Central memory CD4-positive, alpha-beta T cell (primary cell): ENCODE measurements around the gene RND3.

Experiments used
- DNase-seq: peaks from one replicate; pipeline ENCODE4 v3.0.0; 2022

The RND3 gene

GRCh38 chr2:150474326-150475074 is 13.0 kb downstream of the RND3 start:
- no peak for DNase-seq

GRCh38 chr2:150473767-150474166 is 13.7 kb downstream of the RND3 start:
- no peak for DNase-seq

- DNase-seq, result no peak
Observed at GRCh38 chr2:150472511-150472899, 15.0 kb downstream of the RND3 start.

GRCh38 chr2:150471813-150472510 is 15.5 kb downstream of the RND3 start:
- no peak for DNase-seq

GRCh38 chr2:150470435-150470834 is 17.0 kb downstream of the RND3 start:
- no peak for DNase-seq

- DNase-seq, result no peak
Observed at GRCh38 chr2:150469706-150470274, 17.7 kb downstream of the RND3 start.

- DNase-seq, result no peak
Observed at GRCh38 chr2:150468350-150468960, 19.0 kb downstream of the RND3 start.

GRCh38 chr2:150467621-150467963 is 19.9 kb downstream of the RND3 start:
- DNase-seq, result no peak

- DNase-seq, result no peak
Observed at GRCh38 chr2:150466741-150467620, 20.5 kb downstream of the RND3 start.

- no peak for DNase-seq
Observed at GRCh38 chr2:150465703-150466569, 21.5 kb downstream of the RND3 start.

GRCh38 chr2:150464986-150465385 is 22.5 kb downstream of the RND3 start:
- DNase-seq, result no peak

- no peak for DNase-seq
Observed at GRCh38 chr2:150464270-150464669, 23.2 kb downstream of the RND3 start.

- no peak for DNase-seq
Observed at GRCh38 chr2:150462770-150463169, 24.7 kb downstream of the RND3 start.

GRCh38 chr2:150459281-150459680 is 28.2 kb downstream of the RND3 start:
- no peak for DNase-seq

GRCh38 chr2:150450765-150451164 is 36.7 kb downstream of the RND3 start:
- no peak for DNase-seq

GRCh38 chr2:150449856-150450255 is 37.6 kb downstream of the RND3 start:
- DNase-seq, result no peak

- no peak for DNase-seq
Observed at GRCh38 chr2:150445398-150445797, 42.1 kb downstream of the RND3 start.

- DNase-seq, result no peak
Observed at GRCh38 chr2:150442484-150442883, 45.0 kb downstream of the RND3 start.

GRCh38 chr2:150441784-150442183 is 45.7 kb downstream of the RND3 start:
- DNase-seq, result no peak

GRCh38 chr2:150441226-150441625 is 46.2 kb downstream of the RND3 start:
- DNase-seq, result no peak

- DNase-seq, result no peak
Observed at GRCh38 chr2:150438654-150439053, 48.8 kb downstream of the RND3 start.

- no peak for DNase-seq
Observed at GRCh38 chr2:150438041-150438440, 49.4 kb downstream of the RND3 start.
